GM20000 (cell line): ENCODE data around the gene EXOSC1.

Experiments
- DNase-seq: peaks from one replicate; pipeline ENCODE4 v3.0.0; 2012; ENCODE audit warnings: low spot score
- TF ChIP-seq, protein P1 (sequence below): IDR thresholded peaks from 2 replicates; pipeline ENCODE4 v1.5.1; 2012; ENCODE audit warnings: mild to moderate bottlenecking, control low read depth; ENCODE audit errors: extremely low read depth, missing control alignments

EXOSC1 gene

DNA sequence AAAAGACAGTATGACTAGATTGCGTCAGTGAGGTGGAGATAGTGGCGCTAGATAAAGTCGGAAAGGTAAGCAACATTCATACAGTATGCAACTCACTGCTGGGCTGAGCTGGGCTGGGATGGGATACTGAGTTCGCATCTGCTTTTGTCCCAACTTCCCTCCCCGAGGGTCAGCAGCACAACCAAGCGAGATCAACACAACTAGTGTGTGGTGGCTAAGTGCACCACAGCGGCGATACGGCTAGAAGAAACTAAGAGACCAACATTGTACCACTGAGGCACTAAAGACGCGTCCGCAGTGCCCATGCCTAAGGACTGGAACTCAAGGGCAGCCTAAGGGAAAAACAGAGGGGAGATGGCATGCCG lies 467 bp downstream of the EXOSC1 start:
- no peak for DNase-seq
- TF ChIP-seq, protein P1, sequence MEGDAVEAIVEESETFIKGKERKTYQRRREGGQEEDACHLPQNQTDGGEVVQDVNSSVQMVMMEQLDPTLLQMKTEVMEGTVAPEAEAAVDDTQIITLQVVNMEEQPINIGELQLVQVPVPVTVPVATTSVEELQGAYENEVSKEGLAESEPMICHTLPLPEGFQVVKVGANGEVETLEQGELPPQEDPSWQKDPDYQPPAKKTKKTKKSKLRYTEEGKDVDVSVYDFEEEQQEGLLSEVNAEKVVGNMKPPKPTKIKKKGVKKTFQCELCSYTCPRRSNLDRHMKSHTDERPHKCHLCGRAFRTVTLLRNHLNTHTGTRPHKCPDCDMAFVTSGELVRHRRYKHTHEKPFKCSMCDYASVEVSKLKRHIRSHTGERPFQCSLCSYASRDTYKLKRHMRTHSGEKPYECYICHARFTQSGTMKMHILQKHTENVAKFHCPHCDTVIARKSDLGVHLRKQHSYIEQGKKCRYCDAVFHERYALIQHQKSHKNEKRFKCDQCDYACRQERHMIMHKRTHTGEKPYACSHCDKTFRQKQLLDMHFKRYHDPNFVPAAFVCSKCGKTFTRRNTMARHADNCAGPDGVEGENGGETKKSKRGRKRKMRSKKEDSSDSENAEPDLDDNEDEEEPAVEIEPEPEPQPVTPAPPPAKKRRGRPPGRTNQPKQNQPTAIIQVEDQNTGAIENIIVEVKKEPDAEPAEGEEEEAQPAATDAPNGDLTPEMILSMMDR = no peak

DNA sequence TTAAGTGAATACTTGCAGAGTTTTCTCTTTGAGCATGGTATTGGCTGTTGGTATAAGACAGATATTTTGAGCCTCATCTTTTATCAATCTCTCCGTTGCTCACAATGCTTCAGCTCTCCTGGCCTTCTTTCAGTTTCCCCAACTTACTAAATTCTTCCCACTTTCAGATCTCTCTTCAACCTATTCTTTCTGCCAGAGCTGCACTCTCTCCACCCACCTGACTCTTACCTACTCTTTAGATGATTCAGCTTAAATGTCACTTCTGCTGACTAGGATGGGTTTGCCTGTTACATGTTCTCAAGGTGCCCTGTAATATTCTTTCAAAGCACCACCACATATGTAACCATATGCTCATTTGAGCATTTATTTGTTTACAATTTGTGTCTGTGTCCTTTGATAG lies 1.6 kb downstream of the EXOSC1 start:
- no peak for DNase-seq
- TF ChIP-seq, protein P1 = no peak

DNA sequence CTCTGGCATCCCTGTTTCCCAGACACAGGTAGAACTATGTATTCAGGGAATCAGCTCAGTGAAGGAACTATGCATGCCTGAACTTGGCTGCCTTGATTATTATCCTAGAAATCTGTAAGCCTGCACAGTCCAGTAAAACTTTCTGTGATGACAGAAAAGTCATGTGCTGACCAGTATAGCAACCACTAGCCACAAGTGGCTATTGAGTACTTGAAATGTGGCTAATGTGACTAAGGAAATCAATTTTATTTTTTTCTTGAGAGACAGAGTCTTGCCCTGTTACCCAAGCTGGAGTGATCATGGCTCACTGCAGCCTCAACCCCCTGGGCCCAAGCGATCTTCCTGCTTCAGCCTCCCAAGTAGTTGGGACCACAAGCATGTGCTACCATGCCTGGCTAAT lies 3.5 kb downstream of the EXOSC1 start:
- no peak for DNase-seq
- TF ChIP-seq, protein P1 = no peak

DNA sequence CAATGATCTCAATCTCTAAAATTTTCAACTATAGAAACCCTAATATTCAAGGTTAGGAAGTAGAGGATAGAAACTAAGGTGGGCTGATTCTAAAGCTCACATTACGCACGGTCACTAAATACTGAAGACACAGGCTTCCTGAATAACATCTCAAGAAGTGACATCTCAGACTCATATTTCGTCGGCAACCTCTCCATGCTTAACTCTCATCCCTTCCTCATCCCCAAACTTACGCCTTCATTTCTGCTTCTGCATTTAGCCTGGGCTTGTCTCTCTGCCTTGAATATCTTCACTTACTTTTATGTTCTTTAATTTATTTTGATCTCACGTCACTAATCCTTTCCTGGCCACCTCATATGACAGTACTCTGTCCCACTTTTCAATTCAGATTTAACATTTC lies 10.6 kb downstream of the EXOSC1 start:
- TF ChIP-seq, protein P1 = no peak
- no peak for DNase-seq

DNA sequence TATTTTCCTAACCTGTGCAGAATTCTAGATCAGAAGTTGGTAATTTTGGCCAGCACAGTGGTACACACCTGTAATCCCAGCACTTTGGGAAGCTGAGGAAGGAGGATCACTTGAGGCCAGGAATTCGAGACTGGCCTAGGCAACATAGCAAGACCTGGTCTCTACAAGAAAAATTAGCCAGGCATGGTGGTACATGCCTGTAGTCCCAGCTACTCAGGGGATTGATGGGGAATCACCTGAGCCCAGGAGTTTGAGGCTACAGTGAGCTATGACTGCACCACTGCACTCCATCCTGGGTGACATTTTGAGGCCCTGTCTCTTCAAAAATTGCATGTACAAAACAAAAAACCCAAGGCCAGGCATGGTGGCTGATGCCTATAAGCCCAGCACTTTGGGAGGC lies 11.2 kb downstream of the EXOSC1 start:
- TF ChIP-seq, protein P1 = no peak
- no peak for DNase-seq

DNA sequence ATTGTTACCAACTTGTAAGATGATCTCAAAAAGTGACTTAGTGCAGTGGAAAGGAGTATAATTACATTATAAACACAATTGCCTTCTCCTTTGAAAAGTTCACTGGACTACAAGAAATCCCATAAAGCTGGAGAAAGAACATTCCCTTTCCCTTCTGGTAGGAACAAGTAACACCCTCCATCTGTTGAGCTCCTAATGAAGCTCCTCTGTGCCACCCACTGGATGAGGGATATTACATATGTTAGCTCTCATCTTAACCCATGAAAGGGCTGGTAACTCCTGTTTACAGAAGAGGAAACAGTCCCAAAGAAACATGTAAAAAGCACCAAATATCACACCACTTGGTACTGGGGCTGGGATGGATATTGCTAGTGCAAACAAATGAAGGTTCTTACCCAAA lies 11.8 kb downstream of the EXOSC1 start:
- DNase-seq = no peak
- TF ChIP-seq, protein P1 = no peak

DNA sequence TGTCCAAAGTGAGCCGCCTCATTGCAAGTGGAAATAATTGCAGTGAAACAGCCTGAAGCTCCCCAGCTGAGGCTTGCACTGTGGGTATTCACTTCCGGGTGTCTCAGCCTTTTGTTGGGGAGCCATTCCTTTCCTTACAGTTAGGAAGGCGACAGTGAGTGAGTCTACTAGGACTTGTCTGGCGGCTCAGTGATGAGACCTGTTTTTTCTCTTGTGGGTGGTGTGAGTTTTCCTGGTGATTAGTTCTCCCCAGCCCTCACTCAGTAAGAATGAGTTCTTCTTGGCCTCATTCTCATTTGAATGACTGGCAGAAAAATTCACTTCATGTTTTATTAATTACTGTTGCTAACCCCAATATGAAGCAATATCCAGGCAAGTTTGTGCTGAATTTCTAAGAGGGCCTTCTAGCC lies 17.2 kb downstream of the EXOSC1 start:
- TF ChIP-seq, protein P1 = no peak
- DNase-seq = no peak
